ENCODE results near the gene C1orf210. TPM values are rescaled to one million over a fixed set of nuclear protein-coding genes. Genes with fewer than 3 reads are reported as not detected.
A peak's percentile ranks its signal among the peaks of the same experiment; 100 is the strongest.

C1orf210 gene
- total RNA-seq, 1 experiment from 2014 or later = 12.8 TPM

DNA sequence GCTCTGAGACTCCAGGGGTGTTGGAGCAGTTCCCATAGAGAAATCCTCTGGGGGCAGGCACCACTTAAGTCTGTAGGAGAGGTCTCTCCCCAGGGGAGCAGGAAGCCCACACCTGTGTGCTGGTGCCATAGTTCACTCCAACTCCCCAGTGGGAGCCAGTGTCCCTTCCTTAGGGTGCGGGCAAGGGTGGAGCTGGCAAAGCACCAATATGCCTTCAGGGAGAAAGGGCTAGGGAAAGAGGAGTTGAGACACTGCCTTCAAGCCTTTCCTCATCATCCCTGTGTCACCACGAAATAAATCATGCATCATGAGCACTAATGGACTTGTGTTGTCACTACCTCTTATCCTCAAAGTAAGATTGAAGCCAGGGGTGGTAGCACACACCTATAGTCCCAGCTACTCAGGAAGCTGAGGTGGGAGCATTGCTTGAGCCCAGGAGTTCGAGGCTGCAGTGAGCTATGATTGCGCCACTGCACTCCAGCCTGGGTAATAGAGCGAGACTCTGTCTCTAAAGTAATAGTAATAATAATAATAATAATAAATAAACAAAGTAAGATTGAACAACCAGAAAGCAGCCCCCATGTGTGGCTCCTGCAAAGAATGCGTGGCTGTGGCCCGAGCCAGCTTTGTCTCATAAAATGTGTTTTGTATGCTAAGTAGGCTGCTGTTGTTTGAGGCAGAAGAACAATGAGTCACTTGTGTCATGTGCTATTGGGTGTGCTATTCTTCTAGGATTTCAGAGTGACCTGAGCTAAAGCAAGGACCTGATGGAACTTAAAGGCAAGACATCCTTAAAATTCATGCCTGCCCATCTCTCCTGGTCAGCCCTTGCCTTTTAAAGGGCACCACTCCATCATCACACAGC, 8.7 kb upstream of the C1orf210 start:
- no peaks in the 10 kb centered on the region for H3K36me3 Mint-ChIP-seq
- peaks cover 34% of the 10 kb centered on the region for H3K4me1 Mint-ChIP-seq
- ATAC-seq (no peak), DNase-seq (ENCODE audit: low spot score) (no peak)
- H3K9me3 Mint-ChIP-seq = no peaks in the 10 kb centered on the region
- no peak overlapping the region for H3K27ac Mint-ChIP-seq
- CTCF ChIA-PET = interaction anchor here (0.6 to 2.4 kb wide), 4 partner anchors 9 to 754 kb away, joined by 4 to 15 read pairs (median 9); partner anchors contain the start of genes C1orf210 and CDC20
- POLR2A ChIA-PET = interaction anchor here (1.1 kb wide), 1 partner anchor 54 kb away, joined by 3 read pairs; no protein-coding TSS in a partner anchor
- TF ChIP-seq ELF4 (CRISPR knock-in tag; IDR thresholded peaks at IDR 0.05; ENCODE audit: low read depth) (no peak), SMAD3 (CRISPR knock-in tag; IDR thresholded peaks at IDR 0.05; ENCODE audit: borderline replicate concordance) (no peak), ZNF263 (CRISPR knock-in tag; IDR thresholded peaks at IDR 0.05; ENCODE audit: low read depth) (no peak), TCF7 (CRISPR knock-in tag; IDR thresholded peaks at IDR 0.05; ENCODE audit: low read depth) (no peak), SOX15 (CRISPR knock-in tag; IDR thresholded peaks at IDR 0.05) (no peak), AR (CRISPR knock-in tag; IDR thresholded peaks at IDR 0.05) (no peak), MLX (CRISPR knock-in tag; IDR thresholded peaks at IDR 0.05) (no peak), FOXP1 (CRISPR knock-in tag; IDR thresholded peaks at IDR 0.05; ENCODE audit: borderline replicate concordance) (no peak), PRRX2 (CRISPR knock-in tag; IDR thresholded peaks at IDR 0.05) (no peak)
- TF ChIP-seq, protein P1, sequence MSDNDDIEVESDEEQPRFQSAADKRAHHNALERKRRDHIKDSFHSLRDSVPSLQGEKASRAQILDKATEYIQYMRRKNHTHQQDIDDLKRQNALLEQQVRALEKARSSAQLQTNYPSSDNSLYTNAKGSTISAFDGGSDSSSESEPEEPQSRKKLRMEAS (CRISPR knock-in tag; IDR thresholded peaks at IDR 0.05) = no peak
- H3K27me3 Mint-ChIP-seq (ENCODE audit: low read depth) = no peaks in the 10 kb centered on the region
- no peak overlapping the region for H3K4me3 Mint-ChIP-seq

- Mint-ChIP-seq H3K36me3 (no peaks in the 10 kb centered on the region), H3K27ac (peak overlapping the region; percentile 82; the same call in 1 of the 2 replicates), H3K4me1 (peaks cover 28% of the 10 kb centered on the region), H3K4me3 (no peak overlapping the region), H3K27me3 (ENCODE audit: low read depth) (no peaks in the 10 kb centered on the region), H3K9me3 (no peaks in the 10 kb centered on the region)
- no peak for DNase-seq (ENCODE audit: low spot score)
- no peak for ATAC-seq
- POLR2A ChIA-PET = no interaction called here
- CTCF ChIA-PET = interaction anchor here (0.8 to 1.8 kb wide), 2 partner anchors 24 to 65 kb away, joined by 4 to 6 read pairs; partner anchors contain the start of gene CDC20
- TF ChIP-seq ZNF121 (CRISPR knock-in tag; IDR thresholded peaks at IDR 0.05) = no peak
- TF ChIP-seq ZNF219 (CRISPR knock-in tag; IDR thresholded peaks at IDR 0.05; ENCODE audit: borderline replicate concordance) = no peak
- no peak for TF ChIP-seq CREB1 (CRISPR knock-in tag; IDR thresholded peaks at IDR 0.05)
- no peak for TF ChIP-seq KAT7 (CRISPR knock-in tag; IDR thresholded peaks at IDR 0.05; ENCODE audit: borderline replicate concordance)
Observed at GRCh38 chr1:43293176-43293575, 7.8 kb upstream of the C1orf210 start.

- DNase-seq (ENCODE audit: low spot score) (no peak), ATAC-seq (no peak)
- Mint-ChIP-seq H3K27me3 (ENCODE audit: low read depth) (no peaks in the 10 kb centered on the region), H3K4me1 (peaks cover 26% of the 10 kb centered on the region), H3K9me3 (no peaks in the 10 kb centered on the region), H3K27ac (no peak overlapping the region), H3K4me3 (no peak overlapping the region), H3K36me3 (no peaks in the 10 kb centered on the region)
- ChIA-PET CTCF (interaction anchor here (0.8 to 1.0 kb wide), 2 partner anchors 66 kb away, joined by 4 to 6 read pairs; partner anchors contain the start of gene CDC20), POLR2A (no interaction called here)
- TF ChIP-seq AFF4 (CRISPR knock-in tag; IDR thresholded peaks at IDR 0.05; ENCODE audit: borderline replicate concordance) (no peak), ZMAT4 (CRISPR knock-in tag; IDR thresholded peaks at IDR 0.05) (no peak), ZNF317 (CRISPR knock-in tag; IDR thresholded peaks at IDR 0.05; ENCODE audit: borderline replicate concordance, low read depth) (no peak), ZNF416 (CRISPR knock-in tag; IDR thresholded peaks at IDR 0.05) (no peak), ZBTB21 (CRISPR knock-in tag; IDR thresholded peaks at IDR 0.05; ENCODE audit: borderline replicate concordance) (no peak), ZNF396 (CRISPR knock-in tag; IDR thresholded peaks at IDR 0.05; ENCODE audit: borderline replicate concordance) (no peak), MYBL2 (CRISPR knock-in tag; IDR thresholded peaks at IDR 0.05) (no peak)
- TF ChIP-seq, protein P2, sequence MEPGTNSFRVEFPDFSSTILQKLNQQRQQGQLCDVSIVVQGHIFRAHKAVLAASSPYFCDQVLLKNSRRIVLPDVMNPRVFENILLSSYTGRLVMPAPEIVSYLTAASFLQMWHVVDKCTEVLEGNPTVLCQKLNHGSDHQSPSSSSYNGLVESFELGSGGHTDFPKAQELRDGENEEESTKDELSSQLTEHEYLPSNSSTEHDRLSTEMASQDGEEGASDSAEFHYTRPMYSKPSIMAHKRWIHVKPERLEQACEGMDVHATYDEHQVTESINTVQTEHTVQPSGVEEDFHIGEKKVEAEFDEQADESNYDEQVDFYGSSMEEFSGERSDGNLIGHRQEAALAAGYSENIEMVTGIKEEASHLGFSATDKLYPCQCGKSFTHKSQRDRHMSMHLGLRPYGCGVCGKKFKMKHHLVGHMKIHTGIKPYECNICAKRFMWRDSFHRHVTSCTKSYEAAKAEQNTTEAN (CRISPR knock-in tag; IDR thresholded peaks at IDR 0.05) = no peak
Observed at GRCh38 chr1:43292679-43293078, 7.3 kb upstream of the C1orf210 start.
